HL-60 (cell line): ENCODE results near the gene TMOD2.

Experiments used
- CTCF ChIP-seq: IDR thresholded peaks from one replicate; pipeline ENCODE4 v1.5.1; 2011; ENCODE audit warnings: low read length, control low read depth, inconsistent platforms; ENCODE audit not compliant: insufficient read depth
- GABPA ChIP-seq: IDR thresholded peaks from 2 replicates; pipeline ENCODE4 v1.6.1; 2012; ENCODE audit warnings: low read depth

DNA sequence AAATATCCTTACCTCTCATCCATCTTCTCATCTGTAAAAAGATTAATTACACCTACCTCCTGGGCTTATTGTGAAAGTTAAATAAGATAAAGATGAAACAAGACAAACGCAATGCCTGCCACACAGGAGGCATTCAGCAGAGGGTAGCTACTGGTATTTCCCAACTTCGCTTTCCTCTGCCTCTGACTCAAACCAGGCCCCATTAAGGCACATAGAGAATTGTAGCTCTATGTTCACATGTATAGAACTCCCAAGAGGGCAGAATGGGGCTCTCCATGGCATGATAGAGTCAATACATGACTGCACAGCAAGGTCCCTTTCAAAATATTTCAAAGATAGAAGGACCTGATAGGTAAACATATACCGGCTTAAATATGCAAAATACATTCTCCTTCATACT lies 15.3 kb upstream of the TMOD2 start:
- TF ChIP-seq CTCF (no peak), GABPA (no peak)
